HepG2 (cell line): ENCODE measurements around the gene PPP2R5B. TPM values are rescaled to one million over a fixed set of nuclear protein-coding genes. Genes with fewer than 3 reads are reported as not detected.

Experiments used
- DPF2 ChIP-seq: sonication (generic); formaldehyde crosslinking; IDR thresholded peaks from 2 replicates; pipeline ENCODE4 v1.4.0; 2020; ENCODE audit warnings: mild to moderate bottlenecking, low read depth, missing genetic modification reagents, borderline replicate concordance
- MTA1 ChIP-seq: sonication (generic); formaldehyde crosslinking; IDR thresholded peaks from 2 replicates; pipeline ENCODE4 v1.4.0; 2020; ENCODE audit warnings: missing genetic modification reagents, mild to moderate bottlenecking, borderline replicate concordance
- MTF2 ChIP-seq: sonication (generic); formaldehyde crosslinking; IDR thresholded peaks from 2 replicates; pipeline ENCODE4 v1.5.0; 2020; ENCODE audit warnings: missing genetic modification reagents, borderline replicate concordance
- PCBP1 ChIP-seq: fragments of 200-400 bp; formaldehyde crosslinking; IDR thresholded peaks from 2 replicates; pipeline ENCODE4 v1.6.1; 2017; ENCODE audit warnings: mild to moderate bottlenecking, low read depth, low read length, borderline replicate concordance
- PITX1 ChIP-seq: sonication (generic); formaldehyde crosslinking; IDR thresholded peaks from 2 replicates; pipeline ENCODE4 v1.5.1; 2020; ENCODE audit warnings: mild to moderate bottlenecking, missing genetic modification reagents
- RBFOX2 ChIP-seq: fragments of 200-400 bp; formaldehyde crosslinking; IDR thresholded peaks from 2 replicates; pipeline ENCODE4 v1.6.1; 2017; ENCODE audit warnings: low read depth, mild to moderate bottlenecking, low read length
- REL ChIP-seq: sonication (generic); formaldehyde crosslinking; conservative IDR thresholded peaks from 2 replicates; pipeline ENCODE4 v1.8.0; 2022; ENCODE audit warnings: mild to moderate bottlenecking, missing genetic modification reagents, moderate library complexity
- REPIN1 ChIP-seq: sonication (generic); formaldehyde crosslinking; IDR thresholded peaks from 2 replicates; pipeline ENCODE4 v1.8.0; 2022; ENCODE audit warnings: missing genetic modification reagents, low read depth, mild to moderate bottlenecking, borderline replicate concordance
- RFX1 ChIP-seq: fragments of 450-650 bp; IDR thresholded peaks from 2 replicates; pipeline ENCODE4 v1.6.1; 2017
- RFX3 ChIP-seq: IDR thresholded peaks from 2 replicates; pipeline ENCODE4 v1.6.1; 2016; ENCODE audit warnings: missing biosample characterization, missing genetic modification reagents
- TRIM22 ChIP-seq: fragments of 450-650 bp; IDR thresholded peaks from 2 replicates; pipeline ENCODE4 v1.6.1; 2017
- ZFX ChIP-seq: sonication (generic); formaldehyde crosslinking; IDR thresholded peaks from 2 replicates; pipeline ENCODE4 v1.4.0; 2020; ENCODE audit warnings: mild to moderate bottlenecking, low read depth, missing genetic modification reagents, moderate library complexity
- ZNF878 ChIP-seq: sonication (generic); formaldehyde crosslinking; IDR thresholded peaks from 2 replicates; pipeline ENCODE4 v1.8.1; 2023; ENCODE audit warnings: mild to moderate bottlenecking, missing genetic modification reagents, moderate library complexity
- polyA plus RNA-seq, 8 experiments: library from polyadenylated mRNA; depleted of rRNA in 3 of 8; stranded (reverse) in 7 of 8; unstranded in 1 of 8; fragments of >200 nt; fragmentation: Illumina TruSeq in 4 of 8; extraction: Trizol in 4 of 8; gene quantifications; 2 replicates each; pipeline versions ENCODE4 v1.2.1 to v1.2.3, GENCODE V29; 2011 to 2016; ENCODE audit warnings: low read depth in 4 of 8, missing spikeins in 1 of 8, mixed read lengths in 1 of 8; ENCODE audit not compliant: insufficient read depth in 1 of 8
- total RNA-seq, 5 experiments: library from RNA; depleted of rRNA; stranded (reverse); fragments of >200 nt; fragmentation: Illumina TruSeq; extraction: Trizol; gene quantifications; 2 replicates each; pipeline ENCODE4 v1.2.3, GENCODE V29; 2016; ENCODE audit warnings: low read depth in 1 of 5
- TF ChIP-seq, protein P1 (sequence below): sonication (generic); formaldehyde crosslinking; IDR thresholded peaks from 2 replicates; pipeline ENCODE4 v1.8.0; 2022; ENCODE audit warnings: mild to moderate bottlenecking, missing genetic modification reagents
- TF ChIP-seq, protein P2 (sequence below): sonication (generic); formaldehyde crosslinking; IDR thresholded peaks from 2 replicates; pipeline ENCODE4 v1.4.0; 2020; ENCODE audit warnings: missing genetic modification reagents, borderline replicate concordance
- TF ChIP-seq, protein P3 (sequence below): sonication (generic); formaldehyde crosslinking; IDR thresholded peaks from 2 replicates; pipeline ENCODE4 v1.9.0; 2021; ENCODE audit warnings: missing genetic modification reagents, borderline replicate concordance

The PPP2R5B gene
- total and polyA plus RNA-seq, 2 of the 13 experiments (the other 11 are each of a cell fraction or from before 2014, with no cell fraction given) = 2.3 to 8.3 TPM

- TF ChIP-seq, protein P1, sequence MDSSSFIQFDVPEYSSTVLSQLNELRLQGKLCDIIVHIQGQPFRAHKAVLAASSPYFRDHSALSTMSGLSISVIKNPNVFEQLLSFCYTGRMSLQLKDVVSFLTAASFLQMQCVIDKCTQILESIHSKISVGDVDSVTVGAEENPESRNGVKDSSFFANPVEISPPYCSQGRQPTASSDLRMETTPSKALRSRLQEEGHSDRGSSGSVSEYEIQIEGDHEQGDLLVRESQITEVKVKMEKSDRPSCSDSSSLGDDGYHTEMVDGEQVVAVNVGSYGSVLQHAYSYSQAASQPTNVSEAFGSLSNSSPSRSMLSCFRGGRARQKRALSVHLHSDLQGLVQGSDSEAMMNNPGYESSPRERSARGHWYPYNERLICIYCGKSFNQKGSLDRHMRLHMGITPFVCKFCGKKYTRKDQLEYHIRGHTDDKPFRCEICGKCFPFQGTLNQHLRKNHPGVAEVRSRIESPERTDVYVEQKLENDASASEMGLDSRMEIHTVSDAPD (CRISPR knock-in tag) = 0 out of 2 replicates have a peak, but pooled peaks have one; percentile 28
- TF ChIP-seq PCBP1 (0 out of 2 replicates have a peak, but pooled peaks have one; percentile 12), MTF2 (CRISPR knock-in tag) (no peak), RBFOX2 (peak; percentile 82), DPF2 (CRISPR knock-in tag) (peak; percentile 77), RFX3 (no peak; the same call in 1 of the 2 replicates), REL (no peak), REPIN1 (peak; percentile 66; the same call in 1 of the 2 replicates), TRIM22 (no peak), PITX1 (CRISPR knock-in tag) (peak; percentile 81; the same call in 1 of the 2 replicates), ZFX (CRISPR knock-in tag) (peak; percentile 96), MTA1 (CRISPR knock-in tag) (peak; percentile 74; the same call in 1 of the 2 replicates), ZNF878 (CRISPR knock-in tag) (0 out of 2 replicates have a peak, but pooled peaks have one; percentile 22), RFX1 (no peak)
- TF ChIP-seq, protein P2, sequence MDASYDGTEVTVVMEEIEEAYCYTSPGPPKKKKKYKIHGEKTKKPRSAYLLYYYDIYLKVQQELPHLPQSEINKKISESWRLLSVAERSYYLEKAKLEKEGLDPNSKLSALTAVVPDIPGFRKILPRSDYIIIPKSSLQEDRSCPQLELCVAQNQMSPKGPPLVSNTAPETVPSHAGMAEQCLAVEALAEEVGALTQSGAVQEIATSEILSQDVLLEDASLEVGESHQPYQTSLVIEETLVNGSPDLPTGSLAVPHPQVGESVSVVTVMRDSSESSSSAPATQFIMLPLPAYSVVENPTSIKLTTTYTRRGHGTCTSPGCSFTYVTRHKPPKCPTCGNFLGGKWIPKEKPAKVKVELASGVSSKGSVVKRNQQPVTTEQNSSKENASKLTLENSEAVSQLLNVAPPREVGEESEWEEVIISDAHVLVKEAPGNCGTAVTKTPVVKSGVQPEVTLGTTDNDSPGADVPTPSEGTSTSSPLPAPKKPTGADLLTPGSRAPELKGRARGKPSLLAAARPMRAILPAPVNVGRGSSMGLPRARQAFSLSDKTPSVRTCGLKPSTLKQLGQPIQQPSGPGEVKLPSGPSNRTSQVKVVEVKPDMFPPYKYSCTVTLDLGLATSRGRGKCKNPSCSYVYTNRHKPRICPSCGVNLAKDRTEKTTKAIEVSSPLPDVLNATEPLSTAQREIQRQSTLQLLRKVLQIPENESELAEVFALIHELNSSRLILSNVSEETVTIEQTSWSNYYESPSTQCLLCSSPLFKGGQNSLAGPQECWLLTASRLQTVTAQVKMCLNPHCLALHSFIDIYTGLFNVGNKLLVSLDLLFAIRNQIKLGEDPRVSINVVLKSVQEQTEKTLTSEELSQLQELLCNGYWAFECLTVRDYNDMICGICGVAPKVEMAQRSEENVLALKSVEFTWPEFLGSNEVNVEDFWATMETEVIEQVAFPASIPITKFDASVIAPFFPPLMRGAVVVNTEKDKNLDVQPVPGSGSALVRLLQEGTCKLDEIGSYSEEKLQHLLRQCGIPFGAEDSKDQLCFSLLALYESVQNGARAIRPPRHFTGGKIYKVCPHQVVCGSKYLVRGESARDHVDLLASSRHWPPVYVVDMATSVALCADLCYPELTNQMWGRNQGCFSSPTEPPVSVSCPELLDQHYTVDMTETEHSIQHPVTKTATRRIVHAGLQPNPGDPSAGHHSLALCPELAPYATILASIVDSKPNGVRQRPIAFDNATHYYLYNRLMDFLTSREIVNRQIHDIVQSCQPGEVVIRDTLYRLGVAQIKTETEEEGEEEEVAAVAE (CRISPR knock-in tag) = 0 out of 2 replicates have a peak, but pooled peaks have one; percentile 33
- TF ChIP-seq, protein P3, sequence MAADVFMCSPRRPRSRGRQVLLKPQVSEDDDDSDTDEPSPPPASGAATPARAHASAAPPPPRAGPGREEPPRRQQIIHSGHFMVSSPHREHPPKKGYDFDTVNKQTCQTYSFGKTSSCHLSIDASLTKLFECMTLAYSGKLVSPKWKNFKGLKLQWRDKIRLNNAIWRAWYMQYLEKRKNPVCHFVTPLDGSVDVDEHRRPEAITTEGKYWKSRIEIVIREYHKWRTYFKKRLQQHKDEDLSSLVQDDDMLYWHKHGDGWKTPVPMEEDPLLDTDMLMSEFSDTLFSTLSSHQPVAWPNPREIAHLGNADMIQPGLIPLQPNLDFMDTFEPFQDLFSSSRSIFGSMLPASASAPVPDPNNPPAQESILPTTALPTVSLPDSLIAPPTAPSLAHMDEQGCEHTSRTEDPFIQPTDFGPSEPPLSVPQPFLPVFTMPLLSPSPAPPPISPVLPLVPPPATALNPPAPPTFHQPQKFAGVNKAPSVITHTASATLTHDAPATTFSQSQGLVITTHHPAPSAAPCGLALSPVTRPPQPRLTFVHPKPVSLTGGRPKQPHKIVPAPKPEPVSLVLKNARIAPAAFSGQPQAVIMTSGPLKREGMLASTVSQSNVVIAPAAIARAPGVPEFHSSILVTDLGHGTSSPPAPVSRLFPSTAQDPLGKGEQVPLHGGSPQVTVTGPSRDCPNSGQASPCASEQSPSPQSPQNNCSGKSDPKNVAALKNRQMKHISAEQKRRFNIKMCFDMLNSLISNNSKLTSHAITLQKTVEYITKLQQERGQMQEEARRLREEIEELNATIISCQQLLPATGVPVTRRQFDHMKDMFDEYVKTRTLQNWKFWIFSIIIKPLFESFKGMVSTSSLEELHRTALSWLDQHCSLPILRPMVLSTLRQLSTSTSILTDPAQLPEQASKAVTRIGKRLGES = no peak
Observed at GRCh38 chr11:64893194-64894069, 31.1 kb upstream of the PPP2R5B start (continued).
